Amygdala (tissue), 56 donors: Measurements from ENCODE around the gene PCBP3.
A peak's percentile ranks its signal among the peaks of the same experiment; 100 is the strongest.
"Not testable (repeated sequence)": the region's sequence is repeated elsewhere in the genome, so short reads cannot be mapped to it uniquely, and the experiment has no call there.

ENCODE experiments used
- DNase-seq, 56 donors: peaks; one replicate each; lab custom pipeline; 2025; lab: John Stamatoyannopoulos, UW

Gene PCBP3

DNA sequence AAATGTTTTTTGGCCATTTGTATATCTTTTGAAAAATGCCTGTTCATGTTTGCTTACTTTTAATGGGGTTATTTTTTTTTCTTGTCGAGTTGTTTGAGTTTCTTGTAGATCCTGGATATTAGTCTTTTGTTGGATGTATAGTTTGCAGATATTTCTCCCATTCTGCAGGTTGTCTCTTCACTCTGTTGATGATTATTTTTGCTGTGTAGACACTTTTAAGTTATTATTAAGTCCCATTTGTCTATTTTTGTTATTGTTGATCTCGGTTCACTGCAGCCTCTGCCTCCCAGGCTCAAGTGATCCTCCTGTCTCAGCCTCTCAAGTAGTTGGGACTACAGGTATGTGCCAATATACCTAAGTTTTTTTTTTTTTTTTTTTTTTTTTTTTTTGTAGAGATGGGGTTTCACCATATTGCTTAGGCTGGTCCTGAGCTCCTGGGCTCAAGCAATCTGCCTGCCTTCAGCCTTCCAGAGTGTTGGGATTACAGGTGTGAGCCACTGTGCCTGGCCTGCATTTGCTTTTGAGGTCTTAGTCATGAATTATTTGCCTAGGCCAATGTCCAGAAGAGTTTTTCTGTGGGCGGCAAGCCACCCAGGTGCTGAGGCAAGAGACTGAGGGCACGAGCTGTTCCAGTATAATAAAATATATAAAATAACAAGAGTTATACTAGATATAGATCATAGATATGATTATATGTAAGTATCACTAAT, 18.5 kb downstream of the PCBP3 start:
- DNase-seq, result not testable (repeated sequence)

DNA sequence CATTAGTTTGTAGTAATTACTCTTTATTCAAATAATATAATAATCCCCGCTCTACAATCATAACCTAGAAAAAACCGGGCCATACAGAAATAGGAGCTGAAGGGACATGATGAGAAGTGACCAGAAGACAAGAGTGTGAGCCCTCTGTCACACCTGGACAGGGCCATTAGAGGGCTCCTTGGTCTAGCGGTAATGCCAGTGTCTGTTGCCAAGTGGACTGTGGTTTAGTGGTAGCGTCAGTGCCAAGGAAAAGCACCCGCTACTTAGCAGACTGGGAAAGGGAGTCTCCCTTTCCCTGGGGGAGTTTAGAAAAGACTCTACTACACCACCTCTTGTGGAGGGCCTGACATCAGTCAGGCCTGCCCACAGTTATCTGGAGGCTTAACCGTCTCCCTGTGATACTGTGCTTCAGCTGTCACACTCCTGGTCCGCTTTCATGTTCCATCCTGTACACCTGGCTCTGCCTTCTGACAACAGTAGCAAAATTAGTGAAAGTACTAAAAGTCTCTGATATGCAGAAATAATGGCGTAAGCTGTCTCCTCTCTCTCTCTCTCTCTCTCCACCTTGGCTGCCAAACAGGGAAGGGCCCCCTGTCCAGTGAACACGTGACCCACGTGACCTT, 19.2 kb downstream of the PCBP3 start:
- DNase-seq, result not testable (repeated sequence)

DNA sequence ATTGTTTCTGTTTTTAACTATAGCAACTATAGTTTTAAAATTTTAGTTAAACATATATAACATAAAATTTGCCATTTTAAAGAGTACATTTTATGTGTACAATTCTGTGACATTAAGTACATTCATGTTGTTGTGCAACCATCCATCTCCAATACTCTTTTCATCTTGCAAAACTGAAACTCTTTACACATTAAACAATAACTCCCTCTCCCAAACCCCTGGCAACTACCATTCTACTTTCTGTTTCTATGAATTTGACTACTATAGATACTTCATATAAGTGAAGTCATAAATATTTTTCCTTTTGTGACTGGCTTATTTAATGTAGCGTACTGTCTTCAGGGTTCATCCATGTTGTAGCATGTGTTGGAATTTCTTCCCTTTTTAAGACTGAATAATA, 25.9 kb downstream of the PCBP3 start:
- no peak for DNase-seq

DNA sequence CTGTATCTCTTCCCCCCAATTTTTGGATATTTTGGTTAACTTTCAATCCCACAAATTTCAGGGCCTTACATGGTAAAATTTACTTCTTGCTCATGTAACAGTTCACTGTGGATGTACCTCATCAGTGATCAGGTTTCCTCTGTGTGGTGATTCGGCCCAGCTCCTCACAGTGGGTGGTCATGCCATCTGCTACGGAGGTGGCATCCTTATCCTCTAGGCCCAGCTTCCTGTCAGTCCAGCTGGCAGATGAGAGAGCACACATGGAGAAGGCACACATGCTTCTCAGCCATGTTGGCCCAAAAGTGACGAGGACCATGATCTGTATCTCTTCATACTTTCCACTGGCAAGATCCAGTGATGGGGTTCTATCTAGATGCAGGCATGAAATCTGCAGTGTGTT, 27.2 kb downstream of the PCBP3 start:
- DNase-seq, result peak in 1 of 56 donors; percentile 5

DNA sequence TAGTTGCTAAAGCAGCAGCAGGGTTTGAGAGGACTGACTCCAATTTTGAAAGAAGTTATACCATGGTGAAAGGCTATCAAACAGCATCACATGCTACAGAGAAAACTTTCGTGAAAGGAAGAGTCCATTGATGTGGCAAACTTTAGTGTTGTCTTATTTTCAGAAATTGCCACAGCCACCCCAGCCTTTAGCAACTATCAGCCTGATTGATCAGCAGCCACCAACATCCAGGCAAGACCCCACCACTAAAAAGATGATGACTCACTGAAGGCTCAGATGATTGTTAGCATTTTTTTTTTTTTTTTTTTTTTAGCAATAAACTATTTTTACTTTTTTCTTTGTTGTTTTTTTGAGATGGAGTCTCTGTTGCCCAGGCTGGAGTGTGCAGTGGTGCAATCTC, 35.3 kb downstream of the PCBP3 start:
- DNase-seq, result not testable (repeated sequence)

DNA sequence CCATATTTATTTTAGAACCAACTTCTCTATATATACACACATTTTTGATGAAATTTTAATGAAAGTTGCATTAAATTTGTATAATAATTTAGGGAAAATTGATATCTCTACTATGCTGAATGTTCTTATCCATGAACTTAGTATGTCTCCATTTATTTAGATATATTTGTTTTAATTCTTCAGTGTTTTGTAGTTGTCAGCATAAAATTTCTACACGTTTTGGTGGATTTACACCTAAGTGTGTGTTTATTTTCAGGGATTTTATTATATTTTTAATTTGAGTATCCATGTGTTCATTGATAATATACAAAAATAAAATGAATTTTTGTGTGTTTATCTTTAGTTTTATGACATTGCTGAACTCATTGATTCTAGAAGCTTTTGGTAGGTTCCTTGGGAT, 36.7 kb downstream of the PCBP3 start:
- no peak for DNase-seq

DNA sequence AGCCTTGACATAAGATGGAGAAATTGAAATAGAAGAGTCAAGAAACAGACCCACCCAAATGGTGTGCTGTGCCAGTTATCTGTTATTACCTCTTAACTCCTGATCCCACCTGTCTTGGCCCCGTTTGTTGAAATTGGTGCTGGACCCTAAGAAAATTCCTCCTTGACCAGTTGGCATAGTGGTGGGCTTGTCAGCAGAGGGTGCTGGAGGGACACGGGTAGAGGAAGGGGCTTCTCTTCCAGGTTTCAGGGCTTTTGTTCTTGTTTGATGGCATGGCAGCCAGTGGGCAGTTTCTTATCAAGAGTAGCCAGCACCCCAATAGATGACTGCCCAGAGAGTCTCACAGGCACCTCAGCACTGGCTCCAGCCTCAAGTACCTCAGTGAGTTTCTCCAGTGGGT, 51.6 kb downstream of the PCBP3 start:
- no peak for DNase-seq

DNA sequence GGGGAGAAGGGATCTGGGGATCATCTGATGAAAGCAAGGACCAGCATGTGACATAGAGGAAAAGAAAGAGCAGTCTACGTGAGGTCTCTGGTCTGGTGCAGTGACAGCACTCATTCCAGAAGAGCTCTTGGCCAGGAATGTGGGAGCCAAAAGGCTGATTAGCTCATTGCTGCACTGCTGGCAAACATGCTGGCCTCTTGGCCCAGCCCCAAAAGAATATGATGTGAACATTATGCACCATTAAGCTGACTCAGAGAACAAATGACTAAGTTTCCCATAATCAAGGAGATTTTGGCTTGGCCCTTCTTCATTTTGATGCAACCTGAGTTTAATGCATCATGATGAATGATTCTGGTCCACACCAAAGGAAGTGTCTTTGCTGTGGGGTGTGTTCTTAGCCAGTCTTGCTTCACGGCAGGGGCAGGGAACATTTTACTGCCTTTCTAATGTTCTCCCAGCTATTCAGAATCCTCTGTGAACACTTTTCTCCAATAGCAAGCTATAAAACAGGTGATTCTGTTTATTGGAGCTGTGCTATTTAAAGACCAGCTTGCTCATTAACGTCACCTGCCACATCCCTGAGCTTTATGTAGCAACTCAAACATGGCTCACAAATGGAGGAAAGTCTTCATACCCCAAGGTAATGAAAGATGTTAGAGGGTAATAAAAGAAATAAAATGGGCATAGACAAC, 55.1 kb downstream of the PCBP3 start:
- DNase-seq, result no peak

DNA sequence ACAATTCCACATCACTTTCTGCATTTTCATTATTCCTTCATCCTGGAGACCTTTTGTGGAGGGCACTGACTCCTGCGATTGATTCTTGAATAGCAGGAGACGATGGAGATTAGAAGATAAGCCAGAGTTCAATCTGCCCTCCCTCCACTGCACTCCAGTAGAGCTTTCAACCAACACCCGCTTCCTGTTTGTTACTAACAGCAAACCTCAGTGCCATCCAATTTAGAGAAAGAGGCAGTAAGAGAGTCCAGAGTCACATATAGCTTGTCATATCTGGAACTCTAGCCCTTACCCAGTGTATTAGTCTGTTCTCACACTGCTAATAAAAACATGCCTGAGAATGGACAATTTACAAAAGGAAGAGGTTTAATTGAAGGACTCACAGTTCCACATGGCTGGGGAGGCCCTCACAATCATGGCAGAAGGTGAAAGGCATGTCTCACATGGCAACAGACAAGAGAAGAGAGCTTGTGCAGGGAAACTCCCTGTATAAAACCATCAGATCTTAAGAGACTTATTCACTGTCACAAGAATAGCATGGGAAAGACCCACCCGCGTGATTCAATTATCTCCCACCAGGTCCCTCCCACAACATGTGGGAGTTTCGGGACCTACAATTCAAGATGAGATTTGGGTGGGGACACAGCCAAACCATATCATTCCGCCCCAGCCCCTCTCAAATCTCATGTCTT, 55.9 kb downstream of the PCBP3 start:
- no peak for DNase-seq

DNA sequence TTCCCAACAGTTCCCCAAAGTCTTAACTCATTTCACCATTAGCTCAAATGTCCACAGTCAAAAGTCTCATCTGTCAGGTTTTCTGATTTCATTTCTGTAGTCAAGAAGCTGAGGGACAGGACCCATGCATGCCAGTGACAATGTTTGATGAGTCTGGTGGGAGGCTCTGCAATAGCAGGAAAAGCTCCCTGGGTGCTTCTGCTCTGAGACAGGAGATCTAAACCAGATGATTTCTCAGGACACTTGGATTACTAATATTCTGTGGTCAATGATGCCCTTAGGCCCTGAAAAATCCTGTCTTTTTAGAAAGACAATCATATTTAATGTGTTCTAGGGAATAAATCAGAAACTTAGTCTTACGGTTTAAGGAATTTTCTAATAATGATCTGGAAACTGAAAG, 56.4 kb downstream of the PCBP3 start:
- DNase-seq, result no peak

DNA sequence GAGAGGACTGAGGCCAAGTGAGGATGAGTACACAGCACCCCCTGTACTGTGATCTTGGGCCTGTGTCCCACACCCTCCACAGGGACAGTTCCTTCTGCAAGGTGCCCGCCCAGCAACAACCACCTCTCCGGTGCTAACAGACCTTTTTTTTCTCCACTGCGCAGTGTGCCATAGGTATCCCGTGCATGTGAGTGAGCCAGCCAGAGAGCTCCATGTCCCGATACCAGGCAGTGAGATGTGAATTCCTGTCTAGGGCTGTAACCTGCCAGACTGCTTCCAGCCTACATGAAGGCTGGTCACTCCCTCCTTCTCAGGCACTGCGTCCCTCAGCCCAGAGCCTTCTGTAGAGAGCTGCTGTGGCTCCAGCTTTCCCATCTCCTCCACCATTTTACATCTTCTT, 56.9 kb downstream of the PCBP3 start:
- no peak for DNase-seq

DNA sequence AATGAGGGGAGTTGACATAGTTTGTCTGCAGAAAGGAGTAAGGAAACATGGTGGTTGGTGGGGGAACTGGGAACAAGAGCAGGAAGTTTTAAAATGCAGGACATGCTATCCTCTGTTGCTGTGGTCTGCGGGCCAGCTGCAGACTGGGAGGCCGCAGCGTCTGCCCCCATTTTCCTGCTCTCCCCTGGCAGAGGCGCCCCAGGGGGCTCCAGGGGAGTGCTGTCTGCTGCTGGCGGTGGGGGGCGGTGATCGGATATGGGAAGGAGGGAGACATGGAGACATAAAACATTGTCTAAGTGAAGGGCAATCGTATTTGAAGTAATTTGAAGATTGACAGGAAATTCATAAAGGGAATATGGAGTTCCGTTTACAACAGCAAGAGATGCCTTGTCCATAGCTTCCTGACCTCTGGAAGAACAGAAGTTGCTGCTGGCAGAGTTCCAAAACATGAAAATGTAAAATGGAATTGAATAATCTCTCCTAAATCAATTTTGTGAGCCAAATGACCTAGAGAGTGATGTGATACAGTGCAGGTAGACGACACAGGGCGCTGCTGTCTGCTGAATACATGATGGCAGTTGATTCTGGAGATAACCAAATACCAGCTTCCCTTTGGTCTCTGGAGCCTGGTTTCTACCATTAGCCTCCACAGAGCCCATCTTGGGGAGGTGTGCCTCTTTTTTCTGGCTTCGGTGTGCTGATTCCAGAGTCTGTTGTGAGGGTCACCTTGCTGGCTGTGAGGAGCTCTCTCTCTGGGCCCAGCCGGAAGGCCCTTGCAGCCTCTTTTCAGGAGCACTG, 61.0 kb downstream of the PCBP3 start:
- DNase-seq, result no peak

DNA sequence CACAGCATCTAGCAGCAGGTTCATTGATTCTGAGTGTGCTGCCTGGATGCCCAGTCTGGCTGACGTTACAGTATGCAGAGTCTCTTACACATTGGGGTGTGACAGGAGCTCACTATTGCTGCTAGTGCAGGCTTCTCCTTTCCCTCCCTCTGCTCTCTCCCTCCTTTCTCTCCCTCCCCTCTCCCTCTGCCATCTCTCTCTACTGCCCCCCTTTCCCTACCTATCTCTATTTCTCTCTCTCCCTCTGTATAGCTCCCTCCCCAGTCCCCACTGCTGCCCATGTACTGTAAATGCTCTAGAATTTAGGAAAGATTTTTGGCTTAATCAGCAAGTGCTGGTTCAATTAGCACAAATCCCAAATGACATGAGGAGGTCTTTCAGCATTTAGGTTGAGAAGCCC, 62.8 kb downstream of the PCBP3 start:
- DNase-seq, result no peak

DNA sequence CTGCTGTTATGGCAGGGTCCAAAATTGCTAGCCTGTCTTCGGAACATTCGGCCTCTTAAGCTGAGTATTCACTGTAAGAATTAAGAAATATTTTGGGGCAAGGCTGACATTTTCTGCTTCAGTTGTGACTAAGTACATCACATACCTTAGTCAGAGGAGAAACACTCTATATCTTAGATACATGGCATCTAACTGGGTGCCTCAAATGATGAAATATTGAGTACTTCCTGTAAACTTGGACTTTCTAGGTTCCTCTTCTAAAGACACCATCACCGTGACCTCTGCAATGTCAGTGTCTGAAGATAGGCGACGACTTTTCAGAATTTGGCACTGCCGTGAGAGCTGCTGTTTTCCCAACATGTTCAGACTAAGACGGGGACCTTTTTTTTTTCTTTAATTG, 65.6 kb downstream of the PCBP3 start:
- DNase-seq, result no peak

DNA sequence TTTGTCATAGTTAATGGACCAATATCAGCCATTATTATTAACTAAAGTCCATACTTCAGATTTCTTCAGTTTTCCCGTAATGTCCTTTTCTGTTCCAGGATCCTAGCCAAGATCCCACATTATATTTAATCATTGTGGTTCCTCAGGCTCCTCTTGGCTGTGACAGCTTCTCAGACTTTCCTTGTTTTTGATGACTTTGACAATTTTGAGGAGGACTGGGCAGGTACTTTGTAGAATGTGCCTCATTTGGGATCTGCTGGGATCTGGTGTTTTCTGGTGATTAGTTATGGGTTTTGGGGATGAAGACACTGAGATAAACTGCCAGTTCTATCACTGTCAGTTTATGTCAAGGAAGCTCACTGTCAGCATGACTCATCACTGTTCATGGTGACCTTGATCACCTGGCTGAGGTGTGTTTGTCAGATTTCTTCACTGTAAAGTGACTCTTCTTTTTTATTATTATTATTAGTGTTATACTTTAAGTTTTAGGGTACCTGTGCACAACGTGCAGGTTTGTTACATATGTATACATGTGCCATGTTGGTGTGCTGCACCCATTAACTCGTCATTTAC, 66.3 kb downstream of the PCBP3 start:
- no peak for DNase-seq

DNA sequence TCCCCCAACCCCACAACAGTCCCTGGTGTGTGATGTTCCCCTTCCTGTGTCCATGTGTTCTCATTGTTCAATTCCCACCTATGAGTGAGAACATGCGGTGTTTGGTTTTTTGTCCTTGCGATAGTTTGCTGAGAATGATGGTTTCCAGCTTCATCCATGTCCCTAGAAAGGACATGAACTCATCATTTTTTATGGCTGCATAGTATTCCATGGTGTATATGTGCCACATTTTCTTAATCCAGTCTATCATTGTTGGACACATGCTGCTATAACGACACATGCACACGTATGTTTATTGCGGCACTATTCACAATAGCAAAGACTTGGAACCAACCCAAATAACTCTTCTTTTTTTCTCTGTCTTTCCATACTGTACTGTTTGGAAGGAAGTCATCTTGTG, 66.8 kb downstream of the PCBP3 start:
- DNase-seq, result not testable (repeated sequence)

DNA sequence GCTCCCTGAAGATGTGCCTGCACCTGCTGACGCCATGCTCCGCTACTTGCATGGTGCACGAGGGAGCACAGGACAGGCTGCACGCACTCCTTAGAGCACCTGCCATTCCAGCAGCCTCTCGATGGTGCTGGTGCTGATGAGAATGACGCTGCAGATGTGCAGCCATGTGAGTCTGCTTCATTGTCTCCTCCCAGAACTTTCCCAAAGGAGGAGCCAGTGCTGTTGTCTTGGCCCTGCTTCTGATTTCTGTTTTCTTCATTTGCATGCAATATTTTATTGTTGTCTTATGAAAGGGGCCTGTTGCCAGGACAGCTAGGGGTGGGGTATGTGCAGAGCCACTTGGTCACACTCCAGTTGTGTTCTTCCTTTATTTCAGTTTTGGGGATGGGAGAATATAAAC, 70.1 kb downstream of the PCBP3 start:
- no peak for DNase-seq

DNA sequence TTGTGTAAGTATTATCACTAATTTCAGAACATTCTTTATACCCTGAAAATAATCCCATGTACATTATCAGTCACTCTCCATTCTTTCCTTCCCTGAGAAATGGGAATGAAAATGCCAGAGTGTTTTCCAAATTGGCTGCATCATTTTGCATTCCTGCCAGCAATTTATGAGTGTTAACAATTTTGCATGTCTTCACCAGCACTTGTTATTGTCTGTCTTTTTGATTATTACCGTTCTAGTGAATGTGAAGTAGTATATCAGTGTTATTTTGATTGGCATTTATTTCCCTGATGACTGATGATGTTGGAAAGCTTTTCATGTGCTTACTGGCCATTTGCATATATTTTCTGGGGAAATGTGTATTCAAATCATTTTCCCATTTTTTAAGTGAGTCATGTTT, 71.9 kb downstream of the PCBP3 start:
- DNase-seq, result no peak

DNA sequence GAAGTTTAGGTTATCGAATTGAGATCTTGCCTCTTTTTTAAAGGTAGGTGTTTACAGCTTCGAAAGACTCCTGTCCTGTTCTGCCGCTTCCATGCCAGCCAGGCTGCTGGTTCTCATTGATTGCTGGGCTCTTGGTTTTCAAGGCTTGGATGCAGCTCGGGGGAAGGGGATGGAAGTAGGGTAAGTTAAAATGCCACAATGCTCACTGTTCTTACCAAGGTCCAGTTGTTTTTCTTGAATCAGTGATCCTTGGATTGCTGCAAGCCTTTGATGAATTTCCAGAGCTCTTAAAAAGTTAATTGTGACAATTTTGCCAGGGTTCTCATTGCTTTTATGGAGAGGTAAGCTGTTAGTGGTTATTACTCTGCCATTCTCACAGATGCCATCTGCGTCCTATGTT, 74.9 kb downstream of the PCBP3 start:
- no peak for DNase-seq

DNA sequence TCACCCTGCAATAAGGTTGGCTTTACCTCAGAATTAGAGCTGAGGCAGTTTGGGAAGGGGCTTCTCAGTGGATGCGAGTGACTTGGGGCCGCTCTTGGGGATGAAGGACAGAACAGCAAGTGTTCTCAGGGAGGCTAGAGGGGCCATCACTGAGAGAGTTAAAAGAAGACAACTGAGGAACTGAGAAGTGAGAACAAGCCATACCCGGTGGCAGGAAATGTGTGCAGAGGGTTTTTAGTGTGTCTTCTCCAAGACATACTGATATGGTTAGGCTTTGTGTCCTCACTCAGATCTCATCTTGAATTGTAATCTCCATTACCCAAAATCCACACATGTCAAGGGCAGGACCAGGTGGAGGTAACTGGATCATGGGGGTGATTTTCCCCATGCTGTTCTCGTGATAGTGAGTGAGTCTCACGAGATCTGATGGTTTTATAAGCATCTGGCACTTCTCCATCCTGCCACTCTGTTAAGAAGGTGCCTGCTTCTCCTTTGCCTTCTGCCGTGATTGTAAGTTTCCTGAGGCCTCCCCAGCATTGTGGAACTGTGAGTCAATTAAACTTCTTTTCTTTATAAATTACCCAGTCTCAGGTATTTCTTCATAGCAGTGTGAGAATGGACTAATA, 75.8 kb downstream of the PCBP3 start:
- DNase-seq, result no peak
